PC-3 (cell line): ENCODE data around the gene MAPK4. TPM values are rescaled to one million over a fixed set of nuclear protein-coding genes. Genes with fewer than 3 reads are reported as not detected.

Source experiments
- ATAC-seq: fragments of 200-7000 bp; cut with Tn5 transposase; 2 replicates; pipeline ENCODE4 v1.9.1; 2020; ENCODE audit warnings: mild to moderate bottlenecking, moderate library complexity
- BruUV-seq: library from RNA; stranded (reverse); fragments of 400-500 nt; replicated peaks from 2 replicates; lab custom pipeline; 2021; lab: Mats Ljungman, UMichigan
- CTCF ChIA-PET: fragments of 300-600 bp; sonication (Branson Sonifier 250); formaldehyde crosslinking; loops from one replicate; lab custom pipeline; 2022; ENCODE audit warnings: antibody characterized with exemption; lab: Charles Lee
- POLR2A ChIA-PET: fragments of 300-600 bp; sonication (Branson Sonifier 250); formaldehyde crosslinking; loops from one replicate; lab custom pipeline; 2022; ENCODE audit warnings: antibody characterized with exemption; ENCODE audit not compliant: unreplicated experiment; lab: Charles Lee
- DNase-seq: peaks from one replicate; pipeline ENCODE4 v3.0.0-alpha.2; 2015
- H2AFZ ChIP-seq: fragments of 300-600 bp; sonication (generic); 2 replicates; pipeline ENCODE4 v1.6.0; 2016; ENCODE audit warnings: antibody characterized with exemption, low read length
- H3F3A ChIP-seq: fragments of 300-600 bp; sonication (generic); one replicate; pipeline ENCODE4 v1.6.0; 2017; ENCODE audit warnings: antibody characterized with exemption, low read length, control low read depth, mild to moderate bottlenecking; ENCODE audit not compliant: unreplicated experiment
- H3K27ac ChIP-seq: fragments of 300-600 bp; sonication (generic); 2 replicates; pipeline ENCODE4 v1.5.1; 2016; ENCODE audit warnings: mild to moderate bottlenecking, low read length
- H3K27me3 ChIP-seq: fragments of 300-600 bp; sonication (generic); 2 replicates; pipeline ENCODE4 v1.6.1; 2016; ENCODE audit warnings: low read length, mixed read lengths
- H3K36me3 ChIP-seq: fragments of 300-600 bp; sonication (generic); 2 replicates; pipeline ENCODE4 v1.6.1; 2016; ENCODE audit warnings: low read depth, mixed run types, low read length, mixed read lengths
- H3K4me1 ChIP-seq: fragments of 300-600 bp; sonication (generic); 2 replicates; pipeline ENCODE4 v1.5.1; 2016; ENCODE audit warnings: low read length; ENCODE audit not compliant: insufficient read depth
- H3K4me2 ChIP-seq: fragments of 300-600 bp; sonication (generic); 2 replicates; pipeline ENCODE4 v1.6.0; 2016; ENCODE audit warnings: low read length
- H3K4me3 ChIP-seq: fragments of 300-600 bp; sonication (generic); 2 replicates; pipeline ENCODE4 v1.5.1; 2016; ENCODE audit warnings: mild to moderate bottlenecking, low read length, mixed read lengths
- H3K79me2 ChIP-seq: fragments of 300-600 bp; sonication (generic); 2 replicates; pipeline ENCODE4 v1.6.1; 2017; ENCODE audit warnings: low read length, mixed read lengths
- H3K9ac ChIP-seq: fragments of 300-600 bp; sonication (generic); 2 replicates; pipeline ENCODE4 v1.6.0; 2016; ENCODE audit warnings: mild to moderate bottlenecking, low read length
- H3K9me2 ChIP-seq: fragments of 300-600 bp; sonication (generic); replicated peaks from 2 replicates; pipeline ENCODE4 v1.6.1; 2016; ENCODE audit warnings: mixed run types, low read length, mixed read lengths
- H3K9me3 ChIP-seq: fragments of 300-600 bp; sonication (generic); 2 replicates; pipeline ENCODE4 v1.6.1; 2016; ENCODE audit warnings: low read length, mixed read lengths
- H4K20me1 ChIP-seq: fragments of 300-600 bp; sonication (generic); 2 replicates; pipeline ENCODE4 v1.6.1; 2016; ENCODE audit warnings: low read length, mixed read lengths
- EZH2 ChIP-seq: fragments of 300-600 bp; sonication (generic); IDR thresholded peaks from one replicate; pipeline ENCODE4 v1.6.1; 2017; ENCODE audit warnings: antibody characterized with exemption, mild to moderate bottlenecking, low read length; ENCODE audit not compliant: unreplicated experiment
- EZH2phosphoT487 ChIP-seq: fragments of 300-600 bp; sonication (generic); IDR thresholded peaks from 2 replicates; pipeline ENCODE4 v1.6.1; 2018; ENCODE audit warnings: mild to moderate bottlenecking, antibody characterized with exemption, low read length, borderline replicate concordance
- intact Hi-C: fragments of 100-400 bp; cut with micrococcal nuclease; formaldehyde crosslinking; loops from 2 replicates; pipeline ENCODE4 v1.9.0; 2023
- total RNA-seq: library from RNA; depleted of rRNA; stranded (reverse); fragments of >200 nt; gene quantifications from 2 replicates; pipeline ENCODE4 v1.2.3, GENCODE V29; 2014
- TF ChIP-seq, protein P1 (sequence below): fragments of 300-600 bp; sonication (generic); conservative IDR thresholded peaks from 2 replicates; pipeline ENCODE4 v1.5.1; 2017; ENCODE audit warnings: antibody characterized with exemption, low read depth, mild to moderate bottlenecking, low read length

Gene MAPK4
- total RNA-seq, 1 experiment from 2014 or later, result not detected

DNA sequence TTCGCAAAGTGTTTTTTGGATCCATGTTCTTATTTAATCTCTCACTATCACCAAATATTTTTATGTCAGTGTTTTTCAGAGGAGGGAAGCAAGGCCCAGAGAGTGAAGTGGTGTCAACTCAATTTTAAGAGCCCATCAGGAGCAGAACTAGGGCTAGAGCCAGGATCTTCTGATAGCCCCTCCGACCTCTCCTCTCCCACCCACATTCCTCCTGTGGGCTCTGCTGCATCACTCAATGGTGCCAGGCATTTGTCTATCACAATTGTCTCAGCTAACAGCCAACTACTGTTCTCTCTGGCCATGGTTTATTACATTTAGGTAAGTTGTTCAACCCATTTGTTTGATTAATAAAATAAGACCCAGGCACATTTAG lies 68.6 kb downstream of the MAPK4 start:
- ChIA-PET POLR2A (no interaction called here), CTCF (no interaction called here)
- DNase-seq (no peak), ATAC-seq (no peak)
- H3K79me2 ChIP-seq, result no peaks in the 10 kb centered on the region
- H3K4me1 ChIP-seq, result peaks cover 6% of the 10 kb centered on the region
- H3K27ac ChIP-seq, result no peak overlapping the region
- no peaks in the 10 kb centered on the region for H3K9me3 ChIP-seq
- H3F3A ChIP-seq, result no peaks in the 10 kb centered on the region
- H2AFZ ChIP-seq, result no peak overlapping the region
- H3K9me2 ChIP-seq, result no peaks in the 10 kb centered on the region
- no peaks in the 10 kb centered on the region for H4K20me1 ChIP-seq
- no peak for TF ChIP-seq EZH2phosphoT487
- TF ChIP-seq, protein P1, sequence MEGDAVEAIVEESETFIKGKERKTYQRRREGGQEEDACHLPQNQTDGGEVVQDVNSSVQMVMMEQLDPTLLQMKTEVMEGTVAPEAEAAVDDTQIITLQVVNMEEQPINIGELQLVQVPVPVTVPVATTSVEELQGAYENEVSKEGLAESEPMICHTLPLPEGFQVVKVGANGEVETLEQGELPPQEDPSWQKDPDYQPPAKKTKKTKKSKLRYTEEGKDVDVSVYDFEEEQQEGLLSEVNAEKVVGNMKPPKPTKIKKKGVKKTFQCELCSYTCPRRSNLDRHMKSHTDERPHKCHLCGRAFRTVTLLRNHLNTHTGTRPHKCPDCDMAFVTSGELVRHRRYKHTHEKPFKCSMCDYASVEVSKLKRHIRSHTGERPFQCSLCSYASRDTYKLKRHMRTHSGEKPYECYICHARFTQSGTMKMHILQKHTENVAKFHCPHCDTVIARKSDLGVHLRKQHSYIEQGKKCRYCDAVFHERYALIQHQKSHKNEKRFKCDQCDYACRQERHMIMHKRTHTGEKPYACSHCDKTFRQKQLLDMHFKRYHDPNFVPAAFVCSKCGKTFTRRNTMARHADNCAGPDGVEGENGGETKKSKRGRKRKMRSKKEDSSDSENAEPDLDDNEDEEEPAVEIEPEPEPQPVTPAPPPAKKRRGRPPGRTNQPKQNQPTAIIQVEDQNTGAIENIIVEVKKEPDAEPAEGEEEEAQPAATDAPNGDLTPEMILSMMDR, result no peak
- no peak overlapping the region for H3K4me2 ChIP-seq
- no peaks in the 10 kb centered on the region for H3K27me3 ChIP-seq
- no peak overlapping the region for H3K4me3 ChIP-seq
- no peak overlapping the region for H3K9ac ChIP-seq
- no TSS peak for BruUV-seq
- H3K36me3 ChIP-seq, result no peaks in the 10 kb centered on the region
- intact Hi-C loops, result no loop called here

- peaks cover 6% of the 10 kb centered on the region for H3K4me1 ChIP-seq
- BruUV-seq, result no TSS peak
- H3K27me3 ChIP-seq, result no peaks in the 10 kb centered on the region
- no peak overlapping the region for H3K27ac ChIP-seq
- H3K4me2 ChIP-seq, result no peak overlapping the region
- H3F3A ChIP-seq, result no peaks in the 10 kb centered on the region
- POLR2A ChIA-PET, result no interaction called here
- H4K20me1 ChIP-seq, result no peaks in the 10 kb centered on the region
- no peaks in the 10 kb centered on the region for H3K36me3 ChIP-seq
- H3K9me2 ChIP-seq, result no peaks in the 10 kb centered on the region
- TF ChIP-seq EZH2 (no peak), EZH2phosphoT487 (no peak)
- TF ChIP-seq, protein P1, result no peak
- no peaks in the 10 kb centered on the region for H3K9me3 ChIP-seq
- H3K9ac ChIP-seq, result no peak overlapping the region
- intact Hi-C loops, result no loop called here
- CTCF ChIA-PET, result no interaction called here
- H3K79me2 ChIP-seq, result no peaks in the 10 kb centered on the region
- DNase-seq (peak; percentile 2), ATAC-seq (peak; percentile 20; the same call in 1 of the 2 replicates)
- H2AFZ ChIP-seq, result no peak overlapping the region
- no peak overlapping the region for H3K4me3 ChIP-seq
Observed at GRCh38 chr18:50629148-50629631, 69.3 kb downstream of the MAPK4 start.

GRCh38 chr18:50630895-50631294 lies 71.0 kb downstream of the MAPK4 start:
- no peak for DNase-seq
- no peak for ATAC-seq
- Histone ChIP-seq H2AFZ (no peak overlapping the region), H3K4me1 (peaks cover 6% of the 10 kb centered on the region), H3K4me2 (no peak overlapping the region), H3K4me3 (no peak overlapping the region), H4K20me1 (no peaks in the 10 kb centered on the region), H3K36me3 (no peaks in the 10 kb centered on the region), H3K79me2 (no peaks in the 10 kb centered on the region), H3F3A (no peaks in the 10 kb centered on the region), H3K27me3 (no peaks in the 10 kb centered on the region), H3K9me3 (no peaks in the 10 kb centered on the region), H3K27ac (no peak overlapping the region), H3K9me2 (no peaks in the 10 kb centered on the region), H3K9ac (no peak overlapping the region)
- BruUV-seq, result no TSS peak
- ChIA-PET POLR2A (no interaction called here), CTCF (no interaction called here)
- intact Hi-C loops, result no loop called here
- TF ChIP-seq EZH2phosphoT487, result no peak
- no peak for TF ChIP-seq EZH2
